Ovary (tissue), 3 donors: ENCODE results near the gene SH3BGR.

Source experiments
- CTCF ChIP-seq, 3 donors: fragments of 450-650 bp in 2 of 3; fragments of 200-600 bp in 1 of 3; IDR thresholded peaks; one replicate each; pipeline versions ENCODE4 v1.5.1 to v1.8.0; 2016 to 2022; ENCODE audit warnings: antibody characterized with exemption in 3 of 3, mild to moderate bottlenecking in 1 of 3
- EP300 ChIP-seq: sonication (generic); formaldehyde crosslinking; IDR thresholded peaks from one replicate; pipeline ENCODE4 v1.6.1; 2017; ENCODE audit warnings: antibody characterized with exemption
- donor health status: DM: no; HTN: no; CAD: no.

- TF ChIP-seq CTCF (IDR thresholded peaks at IDR 0.05) = no peak
- TF ChIP-seq EP300 = no peak
Observed at GRCh38 chr21:39504230-39504629, 52.5 kb downstream of the SH3BGR start.
